Nephron progenitor cell (in vitro differentiated cells): ENCODE results near the gene KCNA10.
"Not testable (repeated sequence)": the region's sequence is repeated elsewhere in the genome, so short reads cannot be mapped to it uniquely, and the experiment has no call there.

Experiments used
- DNase-seq: peaks from one replicate; pipeline ENCODE4 v3.0.0; 2021
- H3K27ac Mint-ChIP-seq: 2 replicates; pipeline ENCODE4 v1.8.0; 2021; ENCODE audit warnings: mild to moderate bottlenecking, moderate library complexity, mixed read lengths
- H3K27me3 Mint-ChIP-seq: 2 replicates; pipeline ENCODE4 v1.8.0; 2021; ENCODE audit warnings: mild to moderate bottlenecking, low read depth, mixed read lengths; ENCODE audit not compliant: poor library complexity
- H3K36me3 Mint-ChIP-seq: 2 replicates; pipeline ENCODE4 v1.8.0; 2021; ENCODE audit warnings: low read depth, mixed read lengths
- H3K4me1 Mint-ChIP-seq: 2 replicates; pipeline ENCODE4 v1.8.0; 2021; ENCODE audit warnings: mixed read lengths
- H3K4me3 Mint-ChIP-seq: 2 replicates; pipeline ENCODE4 v1.8.0; 2021; ENCODE audit warnings: mild to moderate bottlenecking, moderate library complexity, mixed read lengths
- H3K9me3 Mint-ChIP-seq: 2 replicates; pipeline ENCODE4 v1.8.0; 2021; ENCODE audit warnings: mild to moderate bottlenecking, moderate library complexity, mixed read lengths
- TF ChIP-seq, protein P1 (sequence below): fragments of 200-600 bp; sonication (generic); IDR thresholded peaks from 2 replicates; pipeline ENCODE4 v1.5.0; 2021; ENCODE audit warnings: antibody characterized with exemption

The KCNA10 gene

DNA sequence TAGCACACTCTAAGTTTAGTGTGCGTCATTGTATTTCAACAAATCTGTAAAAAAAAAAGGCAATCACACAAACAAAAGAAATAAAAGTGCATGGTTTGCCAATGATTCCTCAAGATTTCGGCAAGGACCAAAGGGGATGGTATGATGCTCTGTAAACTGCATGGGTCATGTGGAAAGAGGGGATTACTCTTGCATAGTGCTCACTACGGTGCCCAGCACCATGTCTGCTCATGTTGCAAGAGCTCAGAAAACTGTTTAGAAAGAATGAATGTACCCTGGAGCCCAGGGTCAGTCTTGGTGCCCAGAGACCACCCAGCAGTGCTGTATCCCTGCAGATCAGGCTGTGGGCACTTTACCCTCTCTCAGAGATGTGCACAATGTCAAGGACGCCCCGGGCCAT is 3.6 kb upstream of the KCNA10 start:
- no peak overlapping the region for H3K4me3 Mint-ChIP-seq
- no peaks in the 10 kb centered on the region for H3K9me3 Mint-ChIP-seq
- TF ChIP-seq, protein P1, sequence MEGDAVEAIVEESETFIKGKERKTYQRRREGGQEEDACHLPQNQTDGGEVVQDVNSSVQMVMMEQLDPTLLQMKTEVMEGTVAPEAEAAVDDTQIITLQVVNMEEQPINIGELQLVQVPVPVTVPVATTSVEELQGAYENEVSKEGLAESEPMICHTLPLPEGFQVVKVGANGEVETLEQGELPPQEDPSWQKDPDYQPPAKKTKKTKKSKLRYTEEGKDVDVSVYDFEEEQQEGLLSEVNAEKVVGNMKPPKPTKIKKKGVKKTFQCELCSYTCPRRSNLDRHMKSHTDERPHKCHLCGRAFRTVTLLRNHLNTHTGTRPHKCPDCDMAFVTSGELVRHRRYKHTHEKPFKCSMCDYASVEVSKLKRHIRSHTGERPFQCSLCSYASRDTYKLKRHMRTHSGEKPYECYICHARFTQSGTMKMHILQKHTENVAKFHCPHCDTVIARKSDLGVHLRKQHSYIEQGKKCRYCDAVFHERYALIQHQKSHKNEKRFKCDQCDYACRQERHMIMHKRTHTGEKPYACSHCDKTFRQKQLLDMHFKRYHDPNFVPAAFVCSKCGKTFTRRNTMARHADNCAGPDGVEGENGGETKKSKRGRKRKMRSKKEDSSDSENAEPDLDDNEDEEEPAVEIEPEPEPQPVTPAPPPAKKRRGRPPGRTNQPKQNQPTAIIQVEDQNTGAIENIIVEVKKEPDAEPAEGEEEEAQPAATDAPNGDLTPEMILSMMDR = no peak
- H3K27ac Mint-ChIP-seq = no peak overlapping the region
- no peak for DNase-seq
- no peaks in the 10 kb centered on the region for H3K36me3 Mint-ChIP-seq
- no peaks in the 10 kb centered on the region for H3K4me1 Mint-ChIP-seq
- peaks cover 51% of the 10 kb centered on the region for H3K27me3 Mint-ChIP-seq

DNA sequence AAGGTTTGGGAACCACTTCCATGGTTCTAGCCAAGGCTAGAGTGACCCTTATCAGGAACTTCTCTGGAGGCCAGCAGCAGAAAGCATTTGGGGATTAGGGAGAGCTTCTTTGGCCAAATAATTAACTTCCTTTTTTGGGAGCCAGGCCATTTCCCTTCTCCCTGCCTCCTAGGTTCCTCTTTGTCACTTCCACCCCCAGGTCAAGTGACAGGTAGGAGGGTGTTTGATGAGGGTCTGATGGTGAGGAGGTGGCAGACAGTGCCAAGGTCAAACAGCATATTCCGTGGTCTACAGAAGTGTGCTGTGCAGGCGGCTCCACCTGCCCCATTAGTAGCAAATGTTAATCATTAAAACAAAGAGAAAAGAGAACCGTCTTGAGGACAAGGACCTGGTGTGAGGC is 1.9 kb upstream of the KCNA10 start:
- TF ChIP-seq, protein P1 = no peak
- Mint-ChIP-seq H3K27ac (no peak overlapping the region), H3K9me3 (no peaks in the 10 kb centered on the region), H3K4me3 (no peak overlapping the region), H3K27me3 (peaks cover 35% of the 10 kb centered on the region), H3K4me1 (no peaks in the 10 kb centered on the region), H3K36me3 (no peaks in the 10 kb centered on the region)
- no peak for DNase-seq

DNA sequence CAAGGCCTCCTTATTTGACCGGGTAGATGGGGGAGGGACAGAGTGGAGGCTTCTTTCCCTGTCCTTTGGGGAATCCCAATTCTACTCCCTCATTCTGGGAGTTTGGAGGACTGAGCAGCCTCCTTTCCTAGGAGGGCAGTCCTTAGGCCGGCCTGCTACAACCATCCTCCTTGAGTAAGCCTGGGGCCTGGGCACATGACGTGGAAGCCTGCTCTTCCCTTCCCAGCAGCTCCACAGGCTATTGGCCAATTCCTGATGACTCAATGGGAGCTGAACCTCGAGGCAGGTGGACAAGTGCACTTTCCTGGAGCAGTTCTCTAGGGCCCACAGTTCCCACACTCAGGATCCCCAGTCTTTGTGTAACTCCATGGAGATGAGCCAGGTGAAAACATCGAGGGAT is 3.1 kb downstream of the KCNA10 start:
- Mint-ChIP-seq H3K4me1 (peaks cover 8% of the 10 kb centered on the region), H3K36me3 (no peaks in the 10 kb centered on the region), H3K4me3 (no peak overlapping the region), H3K27me3 (peaks cover 8% of the 10 kb centered on the region), H3K27ac (no peak overlapping the region), H3K9me3 (no peaks in the 10 kb centered on the region)
- TF ChIP-seq, protein P1 = no peak
- no peak for DNase-seq

DNA sequence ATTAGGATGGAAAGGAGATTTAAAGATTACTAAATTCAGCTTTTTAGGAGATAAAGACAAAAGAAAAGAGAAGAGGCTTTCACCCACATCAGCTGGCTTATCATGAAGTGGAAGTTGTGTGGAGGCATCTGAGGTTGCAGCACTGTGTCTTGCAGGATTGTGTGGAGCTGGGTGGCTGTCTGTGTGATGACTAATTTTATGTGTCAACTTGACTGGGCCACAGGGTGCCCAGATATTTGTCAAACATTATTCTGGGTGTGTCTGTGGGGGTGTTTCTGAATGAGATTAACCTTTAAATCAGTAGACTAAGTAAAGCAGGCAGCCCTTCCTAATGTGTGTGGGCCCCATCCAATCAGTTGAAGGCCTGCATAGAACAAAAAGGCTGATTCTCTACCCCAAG is 3.9 kb downstream of the KCNA10 start:
- Mint-ChIP-seq H3K36me3 (no peaks in the 10 kb centered on the region), H3K4me3 (no peak overlapping the region), H3K9me3 (no peaks in the 10 kb centered on the region), H3K4me1 (peaks cover 8% of the 10 kb centered on the region), H3K27me3 (peaks cover 10% of the 10 kb centered on the region), H3K27ac (no peak overlapping the region)
- no peak for DNase-seq
- TF ChIP-seq, protein P1 = no peak

DNA sequence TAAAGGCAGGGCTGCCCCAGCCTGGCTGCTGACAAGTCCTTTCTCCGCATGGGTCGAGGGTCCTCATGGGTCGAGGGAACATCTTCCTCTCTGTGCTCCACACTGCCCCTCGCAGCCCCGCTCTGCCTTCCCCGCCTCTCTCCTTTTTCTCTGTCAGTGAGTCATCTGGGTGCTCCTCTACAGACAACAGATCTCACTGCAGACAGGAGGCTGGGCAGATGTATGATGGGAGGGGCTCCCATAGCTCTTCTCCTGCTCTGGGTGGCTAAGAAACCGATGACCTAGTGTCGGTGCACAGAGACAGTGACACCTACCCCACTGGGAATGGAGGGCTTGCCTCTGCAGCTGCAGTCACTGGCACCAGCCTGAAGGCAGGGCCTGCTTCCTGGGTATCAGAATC is 5.5 kb downstream of the KCNA10 start:
- Mint-ChIP-seq H3K27ac (peak overlapping the region; percentile 74), H3K27me3 (peaks cover 10% of the 10 kb centered on the region)

DNA sequence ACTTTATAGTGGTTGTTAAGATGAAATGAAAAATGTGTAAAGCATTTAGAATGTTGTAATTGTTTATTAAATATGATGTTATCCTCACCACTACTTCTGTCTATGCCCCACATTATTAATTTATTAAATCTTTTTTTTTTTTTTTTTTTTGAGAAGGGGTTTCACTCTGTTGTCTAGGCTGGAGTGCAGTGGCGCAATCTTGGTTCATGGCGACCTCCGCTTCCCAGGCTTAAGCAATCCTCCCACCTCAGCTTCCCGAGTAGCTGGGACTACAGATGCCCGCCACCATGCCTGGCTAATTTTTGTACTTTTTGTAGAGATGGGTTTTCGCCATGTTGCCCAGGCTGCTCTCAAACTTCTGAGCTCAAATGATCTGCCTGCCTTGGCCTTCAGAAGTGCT is 7.5 kb downstream of the KCNA10 start:
- H3K4me3 Mint-ChIP-seq = no peak overlapping the region
- no peaks in the 10 kb centered on the region for H3K36me3 Mint-ChIP-seq
- TF ChIP-seq, protein P1 = no peak
- peaks cover 31% of the 10 kb centered on the region for H3K4me1 Mint-ChIP-seq
- no peak for DNase-seq
- H3K9me3 Mint-ChIP-seq = no peaks in the 10 kb centered on the region
- no peak overlapping the region for H3K27ac Mint-ChIP-seq
- H3K27me3 Mint-ChIP-seq = peaks cover 5% of the 10 kb centered on the region

More for the DNA sequence above, 5.5 kb downstream of the KCNA10 start:
- no peak for DNase-seq
- peak overlapping the region; percentile 19 for H3K4me3 Mint-ChIP-seq
- no peaks in the 10 kb centered on the region for H3K36me3 Mint-ChIP-seq
- TF ChIP-seq, protein P1 = no peak
- peaks cover 11% of the 10 kb centered on the region for H3K4me1 Mint-ChIP-seq
- H3K9me3 Mint-ChIP-seq = no peaks in the 10 kb centered on the region

DNA sequence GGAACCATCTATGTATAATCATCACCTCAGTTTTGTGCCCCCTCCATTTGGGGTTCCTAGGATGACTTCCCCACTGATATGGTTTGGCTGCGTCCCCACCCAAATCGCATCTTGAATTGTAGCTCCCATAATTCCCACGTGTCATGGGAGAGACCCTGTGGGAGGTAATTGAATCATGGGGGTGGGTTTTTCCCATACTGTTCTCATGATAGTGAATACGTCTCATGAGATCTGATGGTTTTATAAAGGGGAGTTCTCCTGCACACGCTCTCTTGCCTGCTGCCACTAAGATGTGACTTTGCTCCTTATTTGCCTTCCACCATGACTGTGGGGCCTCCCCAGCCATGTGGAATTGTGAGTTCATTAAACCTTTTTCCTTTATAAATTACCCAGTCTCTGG is 8.1 kb downstream of the KCNA10 start:
- H3K27ac Mint-ChIP-seq, DNase-seq, H3K9me3 Mint-ChIP-seq, H3K27me3 Mint-ChIP-seq, H3K36me3 Mint-ChIP-seq, H3K4me3 Mint-ChIP-seq: not testable (repeated sequence)
- peaks cover 31% of the 10 kb centered on the region for H3K4me1 Mint-ChIP-seq
